Immature natural killer cell (primary cell): ENCODE measurements around the gene PBOV1. TPM values are rescaled to one million over a fixed set of nuclear protein-coding genes. Genes with fewer than 3 reads are reported as not detected.

Source experiments
- DNase-seq, 3 donors: peaks; one replicate each; pipeline ENCODE4 v3.0.0; 2022; ENCODE audit warnings: mixed read lengths in 1 of 3
- H3K27ac Mint-ChIP-seq, 6 donors: one replicate each; pipeline ENCODE4 v1.8.0; 2020; ENCODE audit warnings: mixed read lengths in 6 of 6, mild to moderate bottlenecking in 5 of 6, inconsistent platforms in 4 of 6, moderate library complexity in 3 of 6
- H3K27me3 Mint-ChIP-seq, 3 donors: one replicate each; pipeline ENCODE4 v1.8.0; 2020 to 2021; ENCODE audit warnings: low read depth in 3 of 3, mild to moderate bottlenecking in 3 of 3, mixed read lengths in 3 of 3, moderate library complexity in 3 of 3, inconsistent platforms in 1 of 3
- H3K36me3 Mint-ChIP-seq, 3 donors: one replicate each; pipeline ENCODE4 v1.8.0; 2020; ENCODE audit warnings: mixed read lengths in 3 of 3, inconsistent platforms in 2 of 3, mild to moderate bottlenecking in 2 of 3
- H3K4me1 Mint-ChIP-seq, 2 donors: one replicate each; pipeline ENCODE4 v1.8.0; 2020; ENCODE audit warnings: inconsistent platforms in 2 of 2, mild to moderate bottlenecking in 2 of 2, mixed read lengths in 2 of 2, moderate library complexity in 1 of 2
- H3K4me3 Mint-ChIP-seq, 5 donors: one replicate each; pipeline ENCODE4 v1.8.0; 2020; ENCODE audit warnings: mild to moderate bottlenecking in 5 of 5, mixed read lengths in 5 of 5, inconsistent platforms in 3 of 5, moderate library complexity in 3 of 5
- H3K9me3 Mint-ChIP-seq, 6 donors: one replicate each; pipeline ENCODE4 v1.8.0; 2020; ENCODE audit warnings: mild to moderate bottlenecking in 6 of 6, mixed read lengths in 6 of 6, inconsistent platforms in 4 of 6, moderate library complexity in 3 of 6
- polyA plus RNA-seq, 3 donors: library from polyadenylated mRNA; unstranded; fragments of 300-500 nt; fragmentation: Illumina TruSeq; gene quantifications; one replicate each; pipeline ENCODE4 v1.2.3, GENCODE V29; 2021

PBOV1 gene
- polyA plus RNA-seq, 3 donors from 2014 or later, result not detected

- Mint-ChIP-seq H3K9me3 (peaks cover 0 to 4% (median 0%) of the 10 kb centered on the region in 6 donors), H3K27me3 (peaks cover 0 to 13% (median 3%) of the 10 kb centered on the region in 3 donors), H3K36me3 (no peaks in the 10 kb centered on the region), H3K4me1 (no peaks in the 10 kb centered on the region), H3K4me3 (no peak overlapping the region), H3K27ac (no peak overlapping the region)
- DNase-seq, result no peak
Observed at GRCh38 chr6:138205437-138206094, 12.7 kb downstream of the PBOV1 start.

- Mint-ChIP-seq H3K9me3 (peaks cover 0 to 4% (median 0%) of the 10 kb centered on the region in 6 donors), H3K27ac (no peak overlapping the region), H3K36me3 (no peaks in the 10 kb centered on the region), H3K27me3 (peaks cover 0 to 14% (median 3%) of the 10 kb centered on the region in 3 donors), H3K4me3 (no peak overlapping the region), H3K4me1 (no peaks in the 10 kb centered on the region)
- no peak for DNase-seq
Observed at GRCh38 chr6:138204792-138205384, 13.4 kb downstream of the PBOV1 start.

- no peak for DNase-seq
- Mint-ChIP-seq H3K4me1 (no peaks in the 10 kb centered on the region), H3K9me3 (peaks cover 0 to 4% (median 0%) of the 10 kb centered on the region in 6 donors), H3K4me3 (no peak overlapping the region), H3K36me3 (no peaks in the 10 kb centered on the region), H3K27ac (no peak overlapping the region), H3K27me3 (peaks cover 0 to 11% (median 3%) of the 10 kb centered on the region in 3 donors)
Observed at GRCh38 chr6:138204303-138204702, 14.0 kb downstream of the PBOV1 start.

GRCh38 chr6:138203315-138203714 is 15.0 kb downstream of the PBOV1 start:
- Mint-ChIP-seq H3K4me3 (no peak overlapping the region), H3K4me1 (no peaks in the 10 kb centered on the region), H3K27ac (no peak overlapping the region), H3K27me3 (peaks cover 0 to 15% (median 3%) of the 10 kb centered on the region in 3 donors), H3K36me3 (no peaks in the 10 kb centered on the region), H3K9me3 (peaks cover 0 to 4% (median 0%) of the 10 kb centered on the region in 6 donors)
- no peak for DNase-seq

- peaks cover 0 to 15% (median 3%) of the 10 kb centered on the region in 3 donors for H3K27me3 Mint-ChIP-seq
- peaks cover 0 to 4% (median 0%) of the 10 kb centered on the region in 6 donors for H3K9me3 Mint-ChIP-seq
- H3K36me3 Mint-ChIP-seq, result no peaks in the 10 kb centered on the region
- no peaks in the 10 kb centered on the region for H3K4me1 Mint-ChIP-seq
- no peak overlapping the region for H3K4me3 Mint-ChIP-seq
- no peak overlapping the region for H3K27ac Mint-ChIP-seq
- DNase-seq, result no peak
Observed at GRCh38 chr6:138201836-138202235, 16.5 kb downstream of the PBOV1 start.

GRCh38 chr6:138198430-138199091 is 19.7 kb downstream of the PBOV1 start:
- H3K36me3 Mint-ChIP-seq, result no peaks in the 10 kb centered on the region
- H3K27me3 Mint-ChIP-seq, result peaks cover 0 to 10% (median 0%) of the 10 kb centered on the region in 3 donors
- peaks cover 0 to 1% (median 0%) of the 10 kb centered on the region in 6 donors for H3K9me3 Mint-ChIP-seq
- H3K27ac Mint-ChIP-seq, result no peak overlapping the region
- no peak for DNase-seq
- H3K4me3 Mint-ChIP-seq, result no peak overlapping the region
- no peaks in the 10 kb centered on the region for H3K4me1 Mint-ChIP-seq

GRCh38 chr6:138197570-138197969 is 20.7 kb downstream of the PBOV1 start:
- DNase-seq, result no peak
- Mint-ChIP-seq H3K27me3 (peaks cover 0 to 10% (median 0%) of the 10 kb centered on the region in 3 donors), H3K27ac (no peak overlapping the region), H3K4me1 (no peaks in the 10 kb centered on the region), H3K4me3 (no peak overlapping the region), H3K36me3 (no peaks in the 10 kb centered on the region), H3K9me3 (no peaks in the 10 kb centered on the region)

- Mint-ChIP-seq H3K36me3 (no peaks in the 10 kb centered on the region), H3K4me1 (no peaks in the 10 kb centered on the region), H3K4me3 (no peak overlapping the region), H3K27ac (no peak overlapping the region), H3K27me3 (peaks cover 0 to 10% (median 0%) of the 10 kb centered on the region in 3 donors), H3K9me3 (no peaks in the 10 kb centered on the region)
- no peak for DNase-seq
Observed at GRCh38 chr6:138196122-138196738, 22.1 kb downstream of the PBOV1 start.

- Mint-ChIP-seq H3K27ac (no peak overlapping the region), H3K4me3 (no peak overlapping the region), H3K27me3 (peaks cover 0 to 3% (median 0%) of the 10 kb centered on the region in 3 donors), H3K36me3 (no peaks in the 10 kb centered on the region), H3K4me1 (no peaks in the 10 kb centered on the region), H3K9me3 (no peaks in the 10 kb centered on the region)
- DNase-seq, result no peak
Observed at GRCh38 chr6:138194287-138194686, 24.0 kb downstream of the PBOV1 start.

GRCh38 chr6:138188278-138188941 is 29.9 kb downstream of the PBOV1 start:
- Mint-ChIP-seq H3K4me1 (no peaks in the 10 kb centered on the region), H3K27me3 (peaks cover 0 to 6% (median 3%) of the 10 kb centered on the region in 3 donors), H3K9me3 (no peaks in the 10 kb centered on the region), H3K36me3 (no peaks in the 10 kb centered on the region), H3K4me3 (no peak overlapping the region), H3K27ac (no peak overlapping the region)
- DNase-seq, result no peak

GRCh38 chr6:138187156-138187555 is 31.1 kb downstream of the PBOV1 start:
- no peak overlapping the region for H3K4me3 Mint-ChIP-seq
- DNase-seq, result no peak
- peaks cover 0 to 12% (median 5%) of the 10 kb centered on the region in 3 donors for H3K27me3 Mint-ChIP-seq
- H3K27ac Mint-ChIP-seq, result no peak overlapping the region
- no peaks in the 10 kb centered on the region for H3K36me3 Mint-ChIP-seq
- no peaks in the 10 kb centered on the region for H3K4me1 Mint-ChIP-seq
- H3K9me3 Mint-ChIP-seq, result no peaks in the 10 kb centered on the region

GRCh38 chr6:138184230-138184629 is 34.1 kb downstream of the PBOV1 start:
- Mint-ChIP-seq H3K36me3 (no peaks in the 10 kb centered on the region), H3K9me3 (peaks cover 0 to 4% (median 1%) of the 10 kb centered on the region in 6 donors), H3K4me1 (no peaks in the 10 kb centered on the region), H3K27me3 (peaks cover 0 to 28% (median 14%) of the 10 kb centered on the region in 3 donors), H3K27ac (no peak overlapping the region), H3K4me3 (no peak overlapping the region)
- DNase-seq, result no peak

- Mint-ChIP-seq H3K27ac (no peak overlapping the region), H3K4me3 (no peak overlapping the region), H3K27me3 (peaks cover 0 to 25% (median 13%) of the 10 kb centered on the region in 3 donors), H3K36me3 (no peaks in the 10 kb centered on the region), H3K4me1 (no peaks in the 10 kb centered on the region), H3K9me3 (peaks cover 0 to 8% (median 1%) of the 10 kb centered on the region in 6 donors)
- no peak for DNase-seq
Observed at GRCh38 chr6:138183790-138184134, 34.5 kb downstream of the PBOV1 start.
